ENCODE data around the gene MYCBP2. TPM values are rescaled to one million over a fixed set of nuclear protein-coding genes. Genes with fewer than 3 reads are reported as not detected.
A peak's percentile ranks its signal among the peaks of the same experiment; 100 is the strongest.

Gene MYCBP2
- total RNA-seq, 6 donors from 2014 or later = 83.3 to 288 (median 127) TPM

DNA sequence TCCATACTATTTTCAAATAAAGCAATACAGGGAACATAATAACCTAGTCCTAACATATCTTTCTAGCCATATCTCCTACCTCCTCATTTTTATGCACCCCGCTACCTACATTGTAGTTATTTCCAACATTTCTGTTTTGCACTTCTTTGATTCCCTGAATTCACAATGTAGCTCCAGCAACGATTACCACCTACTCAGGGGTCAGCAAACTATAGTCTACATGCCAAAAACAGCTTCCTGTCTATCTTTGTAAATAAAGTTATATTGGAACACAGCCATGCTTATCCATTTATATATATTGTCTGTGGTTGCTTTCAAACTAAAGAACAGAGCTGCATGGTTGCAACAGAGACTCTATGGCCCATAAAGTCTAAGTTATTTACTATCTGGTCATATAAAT, 16.7 kb downstream of the MYCBP2 start:
- DNase-seq (no peak), ATAC-seq (ENCODE audit: low FRiP score in 2 of 2) (no peak)
- H3K9me3 ChIP-seq = no peaks in the 10 kb centered on the region
- H3K4me3 ChIP-seq = no peak overlapping the region
- no peak overlapping the region for H3K27ac ChIP-seq
- TF ChIP-seq POLR2AphosphoS5 (IDR thresholded peaks at IDR 0.05) (no peak), POLR2A (IDR thresholded peaks at IDR 0.05) (no peak), EP300 (IDR thresholded peaks at IDR 0.05) (no peak)
- TF ChIP-seq, protein P1, sequence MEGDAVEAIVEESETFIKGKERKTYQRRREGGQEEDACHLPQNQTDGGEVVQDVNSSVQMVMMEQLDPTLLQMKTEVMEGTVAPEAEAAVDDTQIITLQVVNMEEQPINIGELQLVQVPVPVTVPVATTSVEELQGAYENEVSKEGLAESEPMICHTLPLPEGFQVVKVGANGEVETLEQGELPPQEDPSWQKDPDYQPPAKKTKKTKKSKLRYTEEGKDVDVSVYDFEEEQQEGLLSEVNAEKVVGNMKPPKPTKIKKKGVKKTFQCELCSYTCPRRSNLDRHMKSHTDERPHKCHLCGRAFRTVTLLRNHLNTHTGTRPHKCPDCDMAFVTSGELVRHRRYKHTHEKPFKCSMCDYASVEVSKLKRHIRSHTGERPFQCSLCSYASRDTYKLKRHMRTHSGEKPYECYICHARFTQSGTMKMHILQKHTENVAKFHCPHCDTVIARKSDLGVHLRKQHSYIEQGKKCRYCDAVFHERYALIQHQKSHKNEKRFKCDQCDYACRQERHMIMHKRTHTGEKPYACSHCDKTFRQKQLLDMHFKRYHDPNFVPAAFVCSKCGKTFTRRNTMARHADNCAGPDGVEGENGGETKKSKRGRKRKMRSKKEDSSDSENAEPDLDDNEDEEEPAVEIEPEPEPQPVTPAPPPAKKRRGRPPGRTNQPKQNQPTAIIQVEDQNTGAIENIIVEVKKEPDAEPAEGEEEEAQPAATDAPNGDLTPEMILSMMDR (IDR thresholded peaks at IDR 0.05) = no peak
- no peaks in the 10 kb centered on the region for H3K27me3 ChIP-seq
- WGBS, 2 donors = 65 to 66% methylated on average over 2 of the region's 2 CpGs
- no peaks in the 10 kb centered on the region for H3K36me3 ChIP-seq
- H3K4me1 ChIP-seq = peaks cover 32 to 55% (median 48%) of the 10 kb centered on the region in 4 donors

DNA sequence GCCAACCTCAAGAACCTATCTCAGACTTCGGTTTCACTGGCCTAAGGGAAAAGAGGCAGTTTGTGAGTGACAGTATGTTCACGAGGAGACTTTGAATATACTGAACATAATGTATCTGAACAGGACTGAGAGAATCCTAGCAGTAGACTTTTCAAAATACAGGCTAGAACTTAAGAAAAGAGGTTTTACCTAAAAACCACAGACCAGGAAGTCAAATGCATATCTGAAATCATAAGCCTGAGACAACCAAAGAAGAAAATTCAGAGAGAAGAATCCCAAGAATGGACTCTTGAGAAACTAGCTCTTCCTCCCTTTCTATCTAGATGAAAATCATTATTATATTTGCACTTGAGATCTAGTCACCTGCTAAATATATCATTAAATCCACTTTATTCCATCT, 17.6 kb downstream of the MYCBP2 start:
- WGBS, 2 donors = 87 to 93% methylated on average over 2 of the region's 2 CpGs
- TF ChIP-seq POLR2A (IDR thresholded peaks at IDR 0.05) = no peak
- TF ChIP-seq EP300 (IDR thresholded peaks at IDR 0.05) = no peak
- TF ChIP-seq, protein P1 (IDR thresholded peaks at IDR 0.05) = no peak
- no peak for TF ChIP-seq POLR2AphosphoS5 (IDR thresholded peaks at IDR 0.05)
- H3K36me3 ChIP-seq = no peaks in the 10 kb centered on the region
- peaks cover 32 to 59% (median 50%) of the 10 kb centered on the region in 4 donors for H3K4me1 ChIP-seq
- H3K27ac ChIP-seq = no peak overlapping the region
- ATAC-seq (ENCODE audit: low FRiP score in 2 of 2) (no peak), DNase-seq (no peak)
- no peak overlapping the region for H3K4me3 ChIP-seq
- H3K9me3 ChIP-seq = no peaks in the 10 kb centered on the region
- no peaks in the 10 kb centered on the region for H3K27me3 ChIP-seq

DNA sequence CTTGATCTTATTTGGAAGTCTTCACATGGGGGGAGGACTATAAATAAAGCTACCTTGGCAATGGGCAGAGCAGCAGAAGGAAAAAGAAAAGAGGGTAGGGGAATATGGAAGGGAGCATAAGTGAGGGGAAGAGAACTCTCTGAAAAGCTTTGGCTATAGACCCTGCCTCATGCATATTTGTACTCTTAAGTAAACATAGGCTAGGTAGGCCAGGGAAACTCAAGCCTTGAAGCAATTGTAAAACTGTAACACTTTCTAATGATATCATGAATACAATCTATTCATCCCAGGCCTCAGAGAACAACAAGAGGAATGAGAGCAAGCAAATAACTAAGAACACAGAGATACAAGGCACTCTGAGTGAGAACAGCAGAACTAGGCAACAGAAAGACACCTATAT, 20.4 kb downstream of the MYCBP2 start:
- DNase-seq (no peak), ATAC-seq (ENCODE audit: low FRiP score in 2 of 2) (no peak)
- Histone ChIP-seq H3K4me3 (no peak overlapping the region), H3K27me3 (no peaks in the 10 kb centered on the region), H3K36me3 (no peaks in the 10 kb centered on the region), H3K4me1 (peaks cover 32 to 53% (median 46%) of the 10 kb centered on the region in 4 donors), H3K9me3 (no peaks in the 10 kb centered on the region), H3K27ac (peak overlapping the region in 3 of 4 donors; percentile 15 to 47 (median 15))
- TF ChIP-seq POLR2A (IDR thresholded peaks at IDR 0.05) (no peak), EP300 (IDR thresholded peaks at IDR 0.05) (no peak), POLR2AphosphoS5 (IDR thresholded peaks at IDR 0.05) (no peak)
- TF ChIP-seq, protein P1 (IDR thresholded peaks at IDR 0.05) = no peak

DNA sequence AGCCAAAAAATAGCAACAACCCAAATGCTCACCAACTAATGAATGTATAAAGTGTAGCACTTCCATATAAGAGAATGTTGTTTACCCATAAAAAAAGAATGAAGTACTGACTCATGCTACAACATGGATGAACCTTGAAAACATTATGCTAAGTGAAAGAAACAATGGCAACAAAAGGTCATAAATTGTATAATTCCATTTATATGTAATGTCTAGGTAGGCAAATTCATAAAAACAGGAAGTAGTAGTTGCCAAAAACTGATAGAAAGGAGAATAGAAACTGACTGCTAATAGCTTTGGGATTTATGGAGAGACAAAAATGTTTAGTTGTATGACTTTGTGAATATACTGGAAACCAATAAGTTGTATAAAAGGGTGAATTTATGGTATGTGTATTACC, 21.6 kb downstream of the MYCBP2 start:
- ATAC-seq (ENCODE audit: low FRiP score in 2 of 2) (peak in 1 of 2 donors; percentile 10), DNase-seq (no peak)
- Histone ChIP-seq H3K27ac (peak overlapping the region in 2 of 4 donors; percentile 8 to 39), H3K4me3 (no peak overlapping the region), H3K36me3 (no peaks in the 10 kb centered on the region), H3K9me3 (no peaks in the 10 kb centered on the region), H3K27me3 (no peaks in the 10 kb centered on the region), H3K4me1 (peaks cover 34 to 63% (median 50%) of the 10 kb centered on the region in 4 donors)
- TF ChIP-seq POLR2A (IDR thresholded peaks at IDR 0.05) = no peak

DNA sequence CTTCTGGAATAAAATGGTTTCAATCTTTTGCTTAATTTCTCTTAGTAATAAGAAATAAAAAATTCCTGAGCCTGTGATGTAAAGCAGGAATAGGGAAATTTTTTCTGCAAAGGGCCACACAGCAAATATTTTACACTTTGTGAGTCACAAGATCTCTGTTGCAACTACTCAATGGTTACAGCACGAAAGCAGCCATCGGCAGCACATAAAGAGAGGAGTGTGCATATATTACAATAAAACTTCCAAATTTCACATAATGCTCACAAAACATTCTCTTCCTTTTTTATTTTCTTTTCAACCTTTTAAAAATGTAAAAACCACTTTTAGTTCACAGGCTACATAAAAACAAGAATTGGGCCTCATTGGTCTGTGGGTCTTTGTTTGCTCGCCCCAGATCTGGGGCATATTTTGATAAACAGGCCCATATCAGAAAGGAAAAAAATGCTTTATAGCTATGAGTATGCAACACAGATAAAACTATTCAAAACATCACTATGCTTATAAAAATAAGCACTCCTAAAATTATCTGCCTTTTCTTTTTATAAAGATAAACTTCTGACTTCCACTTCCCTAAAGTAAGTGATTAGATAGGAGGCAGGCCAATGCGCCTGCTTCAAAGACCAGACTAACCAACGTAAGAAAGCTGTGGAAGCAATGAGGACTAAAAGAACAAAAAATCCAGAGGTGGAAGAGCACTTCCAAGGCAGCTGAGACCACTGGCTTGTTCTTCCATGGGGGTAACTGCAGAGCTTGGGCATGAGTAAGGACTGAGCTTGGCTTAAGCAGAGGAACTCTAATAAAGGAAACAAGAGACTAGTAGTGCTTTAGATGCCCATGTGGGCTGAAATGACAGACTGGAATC, 26.5 kb downstream of the MYCBP2 start:
- Histone ChIP-seq H3K4me3 (peak overlapping the region in 1 of 4 donors; percentile 8), H3K27ac (peak overlapping the region; percentile 32 to 70 (median 55)), H3K36me3 (peaks cover 0 to 7% (median 0%) of the 10 kb centered on the region in 4 donors), H3K9me3 (no peaks in the 10 kb centered on the region), H3K27me3 (no peaks in the 10 kb centered on the region), H3K4me1 (peaks cover 34 to 55% (median 38%) of the 10 kb centered on the region in 4 donors)
- 16 to 29% methylated on average over 5 of the region's 5 CpGs for WGBS, 2 donors
- TF ChIP-seq POLR2A (IDR thresholded peaks at IDR 0.05) (no peak), EP300 (IDR thresholded peaks at IDR 0.05) (no peak), POLR2AphosphoS5 (IDR thresholded peaks at IDR 0.05) (no peak)
- TF ChIP-seq, protein P1 (IDR thresholded peaks at IDR 0.05) = no peak
- ATAC-seq (ENCODE audit: low FRiP score in 2 of 2) (peak in 1 of 2 donors; percentile 73), DNase-seq (no peak)

Measured in upper lobe of left lung (tissue), 6 donors.